Spleen (tissue), 13 donors: ENCODE measurements around the gene TBC1D3B. TPM values are rescaled to one million over a fixed set of nuclear protein-coding genes. Genes with fewer than 3 reads are reported as not detected.
"Not testable (repeated sequence)": the region's sequence is repeated elsewhere in the genome, so short reads cannot be mapped to it uniquely, and the experiment has no call there.

Experiments
- DNase-seq: peaks from one replicate; pipeline ENCODE4 v3.0.0-alpha.2; 2020
- H3K27ac ChIP-seq, 8 donors: fragments of 200-600 bp; sonication (generic) in 7 of 8; 1 replicate in 4 of 8; 2 replicates in 4 of 8; pipeline versions ENCODE4 v1.5.0 to v1.8.0; 2016 to 2021; ENCODE audit warnings: inconsistent platforms in 4 of 8, mild to moderate bottlenecking in 4 of 8, moderate library complexity in 1 of 8
- H3K27me3 ChIP-seq, 7 donors: fragments of 200-600 bp; sonication (generic) in 6 of 7; replicated peaks in 1 of 7; 1 replicate in 4 of 7; 2 replicates in 3 of 7; pipeline versions ENCODE4 v1.5.0 to v1.8.0; 2016 to 2021; ENCODE audit warnings: inconsistent platforms in 3 of 7, mild to moderate bottlenecking in 1 of 7
- H3K36me3 ChIP-seq, 6 donors: fragments of 200-600 bp; sonication (generic) in 5 of 6; 1 replicate in 4 of 6; 2 replicates in 2 of 6; pipeline versions ENCODE4 v1.5.0 to v1.8.0; 2016 to 2021; ENCODE audit warnings: inconsistent platforms in 2 of 6
- H3K4me1 ChIP-seq, 6 donors: fragments of 200-600 bp; sonication (generic) in 5 of 6; 1 replicate in 3 of 6; 2 replicates in 3 of 6; pipeline versions ENCODE4 v1.5.0 to v1.8.0; 2016 to 2021; ENCODE audit warnings: inconsistent platforms in 3 of 6
- H3K4me3 ChIP-seq, 8 donors: fragments of 200-600 bp; sonication (generic) in 7 of 8; 1 replicate in 4 of 8; 2 replicates in 4 of 8; pipeline versions ENCODE4 v1.5.0 to v1.8.0; 2016 to 2021; ENCODE audit warnings: inconsistent platforms in 4 of 8, mild to moderate bottlenecking in 4 of 8, moderate library complexity in 2 of 8
- H3K9me3 ChIP-seq, 8 donors: fragments of 200-600 bp; sonication (generic) in 7 of 8; 1 replicate in 4 of 8; 2 replicates in 4 of 8; pipeline versions ENCODE4 v1.5.0 to v1.8.0; 2016 to 2021; ENCODE audit warnings: inconsistent platforms in 4 of 8
- WGBS, 5 donors: extraction: QIAGEN DNeasy Blood & Tissue Kit in 3 of 5; methylation state at CpG; one replicate each; pipeline versions ENCODE4 v1.1.5 to v1.1.7; 2013 to 2018; 5-methylcytosine and 5-hydroxymethylcytosine counted together
- intact Hi-C: fragments of 100-400 bp; cut with DNase I; formaldehyde crosslinking; loops from one replicate; pipeline ENCODE4 v1.15.0; 2023; ENCODE audit warnings: low total_unique reads
- long read RNA-seq, 2 donors: transcript quantifications; one replicate each; lab custom pipeline, GENCODE V29; 2026
- polyA plus RNA-seq, 3 donors: library from polyadenylated mRNA; stranded (reverse); fragments of 200-250 nt; gene quantifications; one replicate each; pipeline ENCODE4 v1.2.1, GENCODE V29; 2013
- total RNA-seq, 7 donors: library from RNA; depleted of rRNA in 3 of 7; stranded (reverse); fragments of >200 nt in 3 of 7; fragmentation: NEBNext Ultra II Directional in 4 of 7; extraction: Animal tissue kit (Norgen Biotek cat#: 25700) in 4 of 7; gene quantifications; one replicate each; pipeline versions ENCODE4 v1.1.0 to v1.2.1, GENCODE V29; 2016 to 2021
- donor health status: healthy with polysubstance abuse.
- donor health status: DM: no; HTN: no; CAD: no; lungs with moderate emphysema.
- donor health status: DM: no; HTN: no; CAD: no.
- donor health status: Bipolar disorder and iron deficiency.
- donor health status: healthy.
- donor health status: DM: no; HTN: no; CAD: no.
- donor health status: DM: yes; HTN: yes; CAD: no.

Gene TBC1D3B
- total RNA-seq (10 to 100 TPM in 4 of 7 donors, 1 to 10 TPM in 2, not detected in 1; 4.3 to 13.5 (median 11.3) TPM), polyA plus RNA-seq (1 to 10 TPM; 1.3 to 4.3 (median 3.3) TPM)
- long read RNA-seq, donor 1, partial matches to known transcripts: 0 of 8 reads
- long read RNA-seq, donor 1, other reads (novel, unspliced or antisense): 8 of 8 reads
- long read RNA-seq, donor 2: 0 reads

DNA sequence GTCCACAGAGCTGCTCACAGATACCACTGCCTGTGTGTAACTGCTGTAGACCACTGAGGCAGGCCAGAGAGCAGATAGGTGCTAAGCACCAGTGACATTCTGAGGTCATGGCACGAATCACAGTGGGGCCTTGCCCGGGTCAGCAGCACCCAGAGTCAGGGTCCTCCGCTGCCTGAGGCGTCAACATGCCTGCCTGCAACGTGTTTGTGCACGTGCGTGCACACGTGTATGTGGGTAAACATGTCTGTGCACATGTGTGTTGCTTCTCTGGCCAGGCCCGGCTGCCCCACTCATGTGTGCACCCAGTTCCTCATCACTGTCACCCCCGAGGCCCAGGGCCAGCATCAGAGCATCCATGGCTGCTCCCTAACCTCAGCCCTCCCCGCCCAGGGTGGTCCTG is at the start of gene TBC1D3B:
TSS of gene TBC1D3B (minus strand) at position 101 of the 400 bp plus-strand sequence. CDS start 1,586 bp downstream, outside the sequence.
- DNase-seq, H3K27ac ChIP-seq, H3K4me1 ChIP-seq, H3K4me3 ChIP-seq, H3K36me3 ChIP-seq, intact Hi-C loops, H3K27me3 ChIP-seq, H3K9me3 ChIP-seq: not testable (repeated sequence)
- 50% methylated on average over 1 of the region's 11 CpGs; no CpG with 5 or more reads in 4 of the 5 donors for WGBS, 5 donors

DNA sequence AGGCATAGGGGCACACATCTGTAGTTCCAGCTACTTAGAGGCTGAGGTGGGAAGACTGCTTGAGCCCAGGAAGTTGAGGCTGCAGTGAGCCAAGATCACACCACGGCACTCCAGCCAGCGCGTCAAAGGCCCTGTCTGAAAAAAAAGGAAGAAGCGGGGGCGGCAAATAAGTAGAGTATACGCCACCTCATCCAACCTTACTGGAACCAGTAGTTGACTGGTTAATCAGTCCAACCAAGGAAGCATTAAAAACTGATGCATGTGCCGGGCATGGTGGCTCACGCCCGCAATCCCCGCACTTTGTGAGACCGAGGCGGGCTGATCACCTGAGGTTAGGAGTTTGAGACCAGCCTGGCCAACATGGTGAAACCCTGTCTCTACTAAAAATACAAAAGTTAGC is 46.5 kb upstream of the TBC1D3B start:
- 81 to 89% (median 87%) methylated on average over 12 of the region's 12 CpGs for WGBS, 5 donors
- H3K4me3 ChIP-seq, H3K27ac ChIP-seq, H3K36me3 ChIP-seq, DNase-seq, H3K4me1 ChIP-seq, intact Hi-C loops, H3K27me3 ChIP-seq: not testable (repeated sequence)
- H3K9me3 ChIP-seq: peaks cover 0 to 16% (median 5%) of the 10 kb centered on the region in 8 donors

DNA sequence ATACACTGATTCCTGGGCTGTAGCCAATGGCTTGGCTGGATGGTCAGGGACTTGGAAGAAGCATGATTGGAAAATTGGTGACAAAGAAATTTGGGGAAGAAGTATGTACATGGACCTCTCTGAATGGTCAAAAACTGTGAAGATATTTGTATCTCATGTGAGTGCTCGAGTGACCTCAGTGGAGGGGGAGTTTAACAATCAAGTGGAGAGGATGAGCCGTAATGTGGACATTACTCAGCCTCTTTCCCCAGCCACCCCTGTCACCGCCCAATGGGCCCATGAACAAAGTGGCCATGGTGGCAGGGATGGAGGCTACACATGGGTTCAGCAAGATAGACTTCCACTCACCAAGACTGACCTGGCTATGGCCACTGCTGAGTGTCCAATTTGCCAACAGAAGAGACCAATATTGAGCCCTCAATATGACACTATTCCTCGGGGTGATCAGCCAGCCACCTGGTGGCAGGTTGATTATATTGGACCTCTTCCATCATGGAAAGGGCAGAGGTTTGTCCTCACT is 45.2 kb upstream of the TBC1D3B start:
- WGBS, 5 donors: 81 to 98% (median 83%) methylated on average over 4 of the region's 4 CpGs
- H3K27me3 ChIP-seq, H3K4me1 ChIP-seq, H3K27ac ChIP-seq, H3K36me3 ChIP-seq, intact Hi-C loops, DNase-seq, H3K4me3 ChIP-seq: not testable (repeated sequence)
- H3K9me3 ChIP-seq: peaks cover 0 to 18% (median 5%) of the 10 kb centered on the region in 8 donors

DNA sequence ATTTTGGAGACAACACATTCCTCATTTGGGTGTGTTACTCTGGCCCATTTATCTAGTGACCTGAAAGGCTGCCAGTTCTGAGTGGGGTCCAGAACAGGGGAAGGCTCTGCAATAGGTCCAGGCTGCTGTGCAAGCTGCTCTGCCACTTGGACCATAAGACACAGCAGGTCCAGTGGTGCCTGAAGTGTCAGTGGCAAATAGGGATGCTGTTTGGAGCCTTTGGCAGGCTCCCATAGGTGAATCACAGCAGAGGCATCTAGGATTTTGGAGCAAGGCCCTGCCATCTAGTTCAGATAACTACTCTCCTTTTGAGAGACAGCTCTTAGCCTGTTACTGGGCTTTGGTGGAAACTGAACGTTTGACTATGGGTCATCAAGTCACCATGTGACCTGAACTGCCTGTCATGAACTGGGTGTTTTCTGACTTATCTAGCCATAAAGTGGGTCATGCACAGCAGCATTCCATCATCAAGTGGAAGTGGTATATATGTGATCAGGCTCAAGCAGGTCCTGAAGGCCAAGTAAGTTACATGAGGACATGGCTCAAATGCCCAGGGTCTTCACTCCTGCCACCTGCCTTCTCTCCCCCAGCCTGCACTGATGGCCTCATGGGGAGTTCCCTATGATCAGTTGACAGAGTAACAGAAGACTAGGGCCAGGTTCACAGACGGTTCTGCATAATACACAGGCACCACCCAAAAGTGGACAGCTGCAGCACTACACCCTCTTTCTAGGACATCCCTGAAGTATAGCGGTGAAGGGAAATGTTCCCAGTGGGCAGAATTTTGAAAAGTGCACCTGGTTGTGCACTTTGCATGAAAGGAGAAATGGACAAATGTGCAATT is 44.5 kb upstream of the TBC1D3B start:
- H3K27ac ChIP-seq, H3K4me1 ChIP-seq, H3K4me3 ChIP-seq, H3K36me3 ChIP-seq, DNase-seq, intact Hi-C loops, H3K27me3 ChIP-seq: not testable (repeated sequence)
- WGBS, 5 donors: 81 to 91% (median 86%) methylated on average over 2 to 3 of the region's 3 CpGs
- peaks cover 0 to 18% (median 5%) of the 10 kb centered on the region in 8 donors for H3K9me3 ChIP-seq

DNA sequence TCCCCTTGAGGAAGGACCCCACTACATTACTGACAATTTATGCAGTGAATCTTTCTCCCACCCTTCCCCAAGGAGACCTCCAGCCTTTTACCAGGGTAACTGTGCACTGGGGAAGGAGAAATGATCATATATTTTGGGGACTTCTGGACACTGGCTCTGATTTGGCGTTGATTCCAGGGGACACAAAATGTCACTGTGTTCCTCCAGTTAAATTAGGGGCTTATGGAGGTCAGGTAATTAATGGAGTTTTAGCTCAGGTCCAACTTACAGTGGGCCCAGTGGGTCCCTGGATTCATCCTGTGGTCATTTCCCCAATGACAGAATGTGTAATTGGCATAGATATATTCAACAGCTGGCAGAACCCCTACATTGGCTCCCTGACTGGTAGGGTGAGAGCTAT is 43.1 kb upstream of the TBC1D3B start:
- intact Hi-C loops, DNase-seq, H3K27me3 ChIP-seq, H3K36me3 ChIP-seq, H3K4me3 ChIP-seq, H3K27ac ChIP-seq: not testable (repeated sequence)
- 91 to 100% (median 94%) methylated on average over 1 of the region's 1 CpG for WGBS, 5 donors
- Histone ChIP-seq H3K4me1 (peaks cover 0 to 17% (median 6%) of the 10 kb centered on the region in 6 donors), H3K9me3 (peaks cover 0 to 18% (median 5%) of the 10 kb centered on the region in 8 donors)

DNA sequence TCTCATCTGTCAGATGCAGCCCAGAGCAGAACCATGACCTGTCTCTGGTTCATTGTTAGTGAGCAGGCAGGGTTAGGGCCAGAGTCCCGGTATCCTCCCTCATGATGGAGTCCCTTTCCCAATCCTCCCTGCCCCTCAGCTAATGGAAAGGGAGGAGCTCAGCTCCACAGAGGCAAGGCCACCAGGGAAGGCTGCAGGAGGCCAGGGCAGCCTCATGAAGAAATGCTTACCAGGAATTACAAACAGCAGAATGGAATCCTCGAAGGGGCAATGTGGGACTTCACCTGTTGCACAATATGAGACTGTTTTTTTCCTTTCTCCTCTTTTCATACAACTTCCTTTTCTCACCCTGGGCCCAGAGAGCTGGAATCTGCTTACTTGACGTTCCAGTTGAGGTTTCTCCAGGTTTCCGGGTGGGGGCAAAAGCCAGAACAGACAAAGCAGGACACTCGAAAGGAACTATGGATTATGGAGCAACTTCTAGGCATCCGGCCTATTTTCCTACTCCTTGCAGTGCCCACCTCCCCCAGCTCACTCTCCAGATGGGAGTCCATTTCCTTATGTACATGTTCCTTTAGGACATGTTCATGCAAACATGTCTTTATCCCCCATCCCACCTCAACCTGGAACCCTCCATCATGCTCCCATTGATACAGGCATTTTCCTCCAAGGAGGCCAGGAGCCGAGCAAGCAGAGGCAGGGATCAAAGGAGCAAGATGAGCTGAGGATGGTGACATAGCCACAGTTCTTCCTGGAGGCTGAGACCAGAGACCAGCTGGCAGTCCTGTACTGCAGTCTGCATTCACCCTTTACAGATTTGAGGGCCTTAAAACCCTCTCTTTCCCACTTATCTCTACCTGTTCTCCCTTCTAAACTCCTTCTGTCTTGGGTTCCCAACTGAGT is 39.2 kb upstream of the TBC1D3B start:
- H3K9me3 ChIP-seq: peaks cover 0 to 18% (median 5%) of the 10 kb centered on the region in 8 donors
- H3K36me3 ChIP-seq, intact Hi-C loops, DNase-seq, H3K4me3 ChIP-seq: not testable (repeated sequence)
- peak overlapping the region in 3 of 8 donors; percentile 4 to 50 (median 11) for H3K27ac ChIP-seq
- peaks cover 0 to 14% (median 0%) of the 10 kb centered on the region in 7 donors for H3K27me3 ChIP-seq
- 64 to 77% (median 69%) methylated on average over 6 to 7 of the region's 7 CpGs for WGBS, 5 donors
- H3K4me1 ChIP-seq: peaks cover 0 to 54% (median 22%) of the 10 kb centered on the region in 6 donors
